Esophagus squamous epithelium (tissue), 5 donors: Measurements from ENCODE around the gene BEX3. TPM values are rescaled to one million over a fixed set of nuclear protein-coding genes. Genes with fewer than 3 reads are reported as not detected.

Source experiments
- DNase-seq: peaks from one replicate; lab custom pipeline; 2025; lab: John Stamatoyannopoulos, UW
- H3K27ac ChIP-seq, 4 donors: fragments of 200-600 bp; sonication (generic); one replicate each; pipeline ENCODE4 v1.5.1; 2016 to 2019; ENCODE audit warnings: mild to moderate bottlenecking in 1 of 4
- H3K27me3 ChIP-seq, 4 donors: fragments of 200-600 bp; sonication (generic); 1 replicate in 3 of 4; 2 replicates in 1 of 4; pipeline versions ENCODE4 v1.5.1 to v1.6.0; 2017 to 2021; ENCODE audit warnings: antibody characterized with exemption in 1 of 4
- H3K36me3 ChIP-seq, 3 donors: fragments of 200-600 bp; sonication (generic); one replicate each; pipeline ENCODE4 v1.5.1; 2016 to 2019
- H3K4me1 ChIP-seq, 3 donors: fragments of 200-600 bp; sonication (generic); one replicate each; pipeline ENCODE4 v1.5.1; 2017 to 2019
- H3K4me3 ChIP-seq, 4 donors: fragments of 200-600 bp; sonication (generic); 1 replicate in 3 of 4; 2 replicates in 1 of 4; pipeline ENCODE4 v1.5.1; 2016 to 2019; ENCODE audit warnings: mild to moderate bottlenecking in 2 of 4, moderate library complexity in 1 of 4
- H3K9me3 ChIP-seq, 3 donors: fragments of 200-600 bp; sonication (generic); one replicate each; pipeline ENCODE4 v1.5.1; 2016 to 2019
- POLR2A ChIP-seq, 4 donors: fragments of 450-650 bp; IDR thresholded peaks; one replicate each; pipeline ENCODE4 v1.6.1; 2017; ENCODE audit warnings: antibody characterized with exemption in 4 of 4, mild to moderate bottlenecking in 4 of 4, moderate library complexity in 3 of 4
- WGBS, 2 donors: methylation state at CpG; one replicate each; pipeline ENCODE4 v1.1.5; 2018; 5-methylcytosine and 5-hydroxymethylcytosine counted together
- intact Hi-C: fragments of 100-400 bp; cut with DNase I; formaldehyde crosslinking; loops from one replicate; pipeline ENCODE4 v1.15.0; 2022
- small RNA-seq, 4 donors: library from RNA; depleted of rRNA; stranded (forward); fragments of <200 nt; gene quantifications; one replicate each; pipeline ENCODE3, GENCODE V24; 2016
- total RNA-seq, 4 donors: library from RNA; depleted of rRNA; stranded (reverse); fragments of >200 nt; gene quantifications; one replicate each; pipeline ENCODE4 v1.1.0, GENCODE V29; 2016
- TF ChIP-seq, protein P1 (sequence below), 6 experiments: fragments of 450-650 bp in 4 of 6; fragments of 200-600 bp in 2 of 6; sonication (generic) in 2 of 6; IDR thresholded peaks; one replicate each; pipeline ENCODE4 v1.5.1; 2016 to 2019; ENCODE audit warnings: antibody characterized with exemption in 6 of 6, mild to moderate bottlenecking in 4 of 6, moderate library complexity in 4 of 6
- donor health status: DM: yes; HTN: yes; CAD: no.

The BEX3 gene
- total RNA-seq, 4 donors from 2014 or later, result 32.7 to 104 (median 44.7) TPM

DNA sequence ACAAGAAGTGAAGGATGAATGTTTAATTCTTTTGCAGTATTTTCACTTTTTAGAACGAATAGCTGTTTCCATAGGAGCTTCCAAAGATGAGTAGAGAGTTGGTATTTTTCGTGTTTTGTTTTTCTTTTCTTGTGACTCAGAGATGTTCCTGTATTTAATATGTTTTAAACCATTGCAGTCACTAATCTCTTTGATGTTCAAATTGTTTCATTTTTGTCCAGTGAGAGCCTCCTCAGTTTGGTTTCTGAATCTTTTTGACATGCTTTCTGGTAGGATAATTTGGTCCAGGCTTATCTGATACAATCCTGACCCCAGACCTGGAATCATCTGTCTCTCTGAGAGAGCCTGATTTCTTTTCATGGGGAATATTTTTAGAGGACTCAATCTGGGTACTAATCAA lies 41.6 kb downstream of the BEX3 start:
- intact Hi-C loops, result no loop called here
- no peaks in the 10 kb centered on the region for H3K9me3 ChIP-seq
- no peak for DNase-seq
- no peaks in the 10 kb centered on the region for H3K36me3 ChIP-seq
- 18 to 47% methylated on average over 2 of the region's 2 CpGs for WGBS, 2 donors
- no peak overlapping the region for H3K27ac ChIP-seq
- H3K4me1 ChIP-seq, result no peaks in the 10 kb centered on the region
- no peak overlapping the region for H3K4me3 ChIP-seq
- H3K27me3 ChIP-seq, result no peaks in the 10 kb centered on the region
- TF ChIP-seq, protein P1, sequence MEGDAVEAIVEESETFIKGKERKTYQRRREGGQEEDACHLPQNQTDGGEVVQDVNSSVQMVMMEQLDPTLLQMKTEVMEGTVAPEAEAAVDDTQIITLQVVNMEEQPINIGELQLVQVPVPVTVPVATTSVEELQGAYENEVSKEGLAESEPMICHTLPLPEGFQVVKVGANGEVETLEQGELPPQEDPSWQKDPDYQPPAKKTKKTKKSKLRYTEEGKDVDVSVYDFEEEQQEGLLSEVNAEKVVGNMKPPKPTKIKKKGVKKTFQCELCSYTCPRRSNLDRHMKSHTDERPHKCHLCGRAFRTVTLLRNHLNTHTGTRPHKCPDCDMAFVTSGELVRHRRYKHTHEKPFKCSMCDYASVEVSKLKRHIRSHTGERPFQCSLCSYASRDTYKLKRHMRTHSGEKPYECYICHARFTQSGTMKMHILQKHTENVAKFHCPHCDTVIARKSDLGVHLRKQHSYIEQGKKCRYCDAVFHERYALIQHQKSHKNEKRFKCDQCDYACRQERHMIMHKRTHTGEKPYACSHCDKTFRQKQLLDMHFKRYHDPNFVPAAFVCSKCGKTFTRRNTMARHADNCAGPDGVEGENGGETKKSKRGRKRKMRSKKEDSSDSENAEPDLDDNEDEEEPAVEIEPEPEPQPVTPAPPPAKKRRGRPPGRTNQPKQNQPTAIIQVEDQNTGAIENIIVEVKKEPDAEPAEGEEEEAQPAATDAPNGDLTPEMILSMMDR (IDR thresholded peaks at IDR 0.05), result no peak
- no peak for TF ChIP-seq POLR2A (IDR thresholded peaks at IDR 0.05)

DNA sequence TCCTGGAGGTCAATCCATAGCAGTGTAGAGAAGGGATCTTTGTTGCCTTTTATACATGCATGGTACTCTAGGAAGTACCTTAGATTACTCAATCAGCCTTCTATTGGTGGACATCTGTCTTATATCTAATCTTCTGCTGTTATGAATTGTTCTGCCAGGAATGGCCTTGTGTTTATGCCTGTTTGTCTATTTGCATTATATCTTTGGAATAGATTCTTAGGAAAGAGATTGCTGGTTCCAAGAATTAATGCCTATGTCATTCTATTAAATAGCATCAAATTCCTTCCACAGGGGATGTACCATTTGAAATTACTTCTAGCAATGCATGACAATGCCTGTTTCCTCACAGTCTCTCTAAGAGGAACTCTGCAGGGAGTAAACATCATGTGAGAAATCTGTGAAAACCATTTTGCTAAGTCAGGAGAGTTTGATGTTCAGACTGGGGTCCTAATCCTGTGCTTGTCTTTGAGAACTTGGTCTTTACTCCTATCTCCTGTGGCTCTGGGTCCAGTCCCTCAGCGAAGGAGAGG lies 42.5 kb downstream of the BEX3 start:
- H3K4me1 ChIP-seq, result no peaks in the 10 kb centered on the region
- WGBS, 2 donors, result 50% methylated on average over 1 of the region's 1 CpG; no CpG with 5 or more reads in 1 of the 2 donors
- no peaks in the 10 kb centered on the region for H3K36me3 ChIP-seq
- no peak overlapping the region for H3K4me3 ChIP-seq
- intact Hi-C loops, result no loop called here
- H3K27ac ChIP-seq, result no peak overlapping the region
- TF ChIP-seq, protein P1 (IDR thresholded peaks at IDR 0.05), result no peak
- TF ChIP-seq POLR2A (IDR thresholded peaks at IDR 0.05), result no peak
- H3K9me3 ChIP-seq, result no peaks in the 10 kb centered on the region
- H3K27me3 ChIP-seq, result no peaks in the 10 kb centered on the region
- no peak for DNase-seq

DNA sequence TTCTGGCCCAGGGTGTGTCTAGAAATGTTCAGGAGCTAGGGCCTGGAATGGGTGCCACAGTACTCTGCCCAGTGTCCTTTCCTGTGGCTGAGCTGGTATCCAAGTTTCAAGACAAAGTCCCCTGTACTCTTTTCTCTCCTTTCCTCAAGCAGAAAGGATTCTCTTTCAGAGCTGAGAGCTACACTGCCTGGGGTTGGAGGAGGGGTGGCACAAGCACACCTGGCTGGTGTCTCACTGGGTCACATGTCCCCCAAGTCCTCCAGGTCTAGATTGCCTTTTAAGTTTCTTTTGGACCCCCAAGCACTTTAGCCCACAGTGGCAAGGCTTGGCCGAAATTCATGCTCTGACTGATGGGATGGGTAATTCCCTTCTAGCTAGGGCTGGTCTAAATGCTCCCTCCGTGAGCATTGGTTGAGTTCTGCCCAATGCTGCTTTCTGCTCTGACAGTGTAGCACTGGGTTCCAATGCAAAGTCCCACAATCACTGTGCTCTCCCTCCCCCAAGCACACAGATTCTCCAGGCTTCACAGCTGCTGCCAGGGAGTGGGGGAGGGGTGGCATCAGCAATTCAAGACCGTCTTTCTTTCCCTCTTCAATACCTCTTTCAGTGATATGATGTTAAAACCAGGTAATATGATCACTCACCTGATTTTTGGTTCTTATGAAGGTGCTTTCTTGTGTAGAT lies 47.8 kb downstream of the BEX3 start:
- H3K36me3 ChIP-seq, result no peaks in the 10 kb centered on the region
- intact Hi-C loops, result no loop called here
- no peaks in the 10 kb centered on the region for H3K27me3 ChIP-seq
- TF ChIP-seq POLR2A (IDR thresholded peaks at IDR 0.05), result no peak
- TF ChIP-seq, protein P1 (IDR thresholded peaks at IDR 0.05), result no peak
- H3K27ac ChIP-seq, result no peak overlapping the region
- WGBS, 2 donors, result 43 to 84% methylated on average over 1 to 3 of the region's 3 CpGs
- H3K4me3 ChIP-seq, result no peak overlapping the region
- no peaks in the 10 kb centered on the region for H3K4me1 ChIP-seq
- no peak for DNase-seq
- H3K9me3 ChIP-seq, result no peaks in the 10 kb centered on the region

Small RNA genes within 50 kb of the gene (small RNA-seq; reads per million reads assigned to genes)
- 0 reads per million in 4 donors for gene Z92846.1

Other genes with a start within 250 kb of the BEX3 start
- 10 to 100 TPM in 3 of 4 donors, 1 to 10 TPM in 1; 7.6 to 34.2 (median 26.6) TPM for gene BEX4, start 161.4 kb upstream of the BEX3 start, total RNA-seq
- 10 to 100 TPM; 18.7 to 58.4 (median 27.2) TPM for gene TCEAL8, start 121.4 kb upstream of the BEX3 start, total RNA-seq
- gene TCEAL5, start 99.8 kb upstream of the BEX3 start, total RNA-seq, result under 1 TPM in 1 of 4 donors, not detected in 3; 0.38 TPM
- 10 to 100 TPM in 2 of 4 donors, 1 to 10 TPM in 2; 3.3 to 10.7 (median 7.8) TPM for gene BEX2, start 65.5 kb upstream of the BEX3 start, total RNA-seq
- 1 to 10 TPM in 2 of 4 donors, not detected in 2; 1.3 to 6.3 TPM for gene TCEAL7, start 46.3 kb upstream of the BEX3 start, total RNA-seq
- gene TCEAL9, start 20.0 kb upstream of the BEX3 start, total RNA-seq, result 10 to 100 TPM; 23.0 to 65.5 (median 35.7) TPM
- gene RAB40A, start 143.0 kb downstream of the BEX3 start, total RNA-seq, result 10 to 100 TPM in 1 of 4 donors, 1 to 10 TPM in 1, under 1 TPM in 2; 0.15 to 14.1 (median 1.0) TPM
- 100 to 1,000 TPM in 1 of 4 donors, 10 to 100 TPM in 2, 1 to 10 TPM in 1; 9.8 to 143 (median 36.8) TPM for gene TCEAL4, start 209.0 kb downstream of the BEX3 start, total RNA-seq
- 10 to 100 TPM in 2 of 4 donors, 1 to 10 TPM in 2; 2.8 to 38.3 (median 11.3) TPM for gene TCEAL3, start 231.4 kb downstream of the BEX3 start, total RNA-seq